Esophagus muscularis mucosa (tissue), 4 donors: ENCODE results near the gene GRAMD2B. TPM values are rescaled to one million over a fixed set of nuclear protein-coding genes. Genes with fewer than 3 reads are reported as not detected.

Experiments
- DNase-seq: peaks from one replicate; pipeline ENCODE4 v3.0.0-alpha.2; 2017; ENCODE audit errors: extremely low spot score
- H3K27ac ChIP-seq, 4 donors: fragments of 200-600 bp; sonication (generic); replicated peaks in 1 of 4; 1 replicate in 3 of 4; 2 replicates in 1 of 4; pipeline ENCODE4 v1.5.1; 2016 to 2019; ENCODE audit warnings: mild to moderate bottlenecking in 1 of 4
- H3K27me3 ChIP-seq, 4 donors: fragments of 200-600 bp; sonication (generic); one replicate each; pipeline versions ENCODE4 v1.5.1 to v1.6.0; 2016 to 2019
- H3K36me3 ChIP-seq, 4 donors: fragments of 200-600 bp; sonication (generic); one replicate each; pipeline ENCODE4 v1.5.1; 2016 to 2019
- H3K4me1 ChIP-seq, 4 donors: fragments of 200-600 bp; sonication (generic); one replicate each; pipeline ENCODE4 v1.5.1; 2016 to 2019
- H3K4me3 ChIP-seq, 4 donors: fragments of 200-600 bp; sonication (generic); 1 replicate in 2 of 4; 2 replicates in 2 of 4; pipeline ENCODE4 v1.5.1; 2016 to 2019; ENCODE audit warnings: mild to moderate bottlenecking in 4 of 4, moderate library complexity in 1 of 4
- H3K9me3 ChIP-seq, 4 donors: fragments of 200-600 bp; sonication (generic); 1 replicate in 3 of 4; 2 replicates in 1 of 4; pipeline ENCODE4 v1.5.1; 2016 to 2019
- CTCF ChIP-seq, 3 experiments: fragments of 200-600 bp in 2 of 3; fragments of 450-650 bp in 1 of 3; sonication (generic) in 2 of 3; IDR thresholded peaks; one replicate each; pipeline ENCODE4 v1.5.1; 2017 to 2019; ENCODE audit warnings: antibody characterized with exemption in 3 of 3, mild to moderate bottlenecking in 2 of 3, moderate library complexity in 1 of 3
- EP300 ChIP-seq: sonication (generic); formaldehyde crosslinking; IDR thresholded peaks from one replicate; pipeline ENCODE4 v1.6.1; 2017; ENCODE audit warnings: antibody characterized with exemption
- POLR2A ChIP-seq: fragments of 450-650 bp; IDR thresholded peaks from one replicate; pipeline ENCODE4 v1.6.1; 2017; ENCODE audit warnings: antibody characterized with exemption, moderate library complexity, mild to moderate bottlenecking, low read depth
- POLR2AphosphoS5 ChIP-seq, 2 donors: sonication (generic); formaldehyde crosslinking; IDR thresholded peaks; one replicate each; pipeline ENCODE4 v1.6.1; 2017; ENCODE audit warnings: antibody characterized with exemption in 2 of 2
- WGBS: methylation state at CpG from one replicate; pipeline ENCODE4 v1.1.5; 2018; 5-methylcytosine and 5-hydroxymethylcytosine counted together
- intact Hi-C: fragments of 100-400 bp; cut with DNase I; formaldehyde crosslinking; loops from one replicate; pipeline ENCODE4 v1.15.1; 2023
- total RNA-seq, 4 donors: library from RNA; depleted of rRNA; stranded (reverse); fragments of >200 nt; gene quantifications; one replicate each; pipeline versions ENCODE4 v1.1.0 to v1.2.1, GENCODE V29; 2016

GRAMD2B gene
- total RNA-seq, 4 donors from 2014 or later = 37.9 to 76.5 (median 49.4) TPM

- no peaks in the 10 kb centered on the region for H3K9me3 ChIP-seq
- H3K36me3 ChIP-seq = peaks cover 77 to 99% (median 92%) of the 10 kb centered on the region in 4 donors
- TF ChIP-seq EP300 = no peak
- no peak for TF ChIP-seq CTCF (IDR thresholded peaks at IDR 0.05)
- no peak for TF ChIP-seq POLR2AphosphoS5 (IDR thresholded peaks at IDR 0.05)
- no peak overlapping the region for H3K4me3 ChIP-seq
- DNase-seq = no peak
- H3K27me3 ChIP-seq = no peaks in the 10 kb centered on the region
- 75% methylated on average over 3 of the region's 3 CpGs for WGBS
- H3K27ac ChIP-seq = peak overlapping the region in 3 of 4 donors; percentile 5 to 34 (median 7)
- peaks cover 4 to 34% (median 15%) of the 10 kb centered on the region in 4 donors for H3K4me1 ChIP-seq
- intact Hi-C loops = no loop called here
Measured at GRCh38 chr5:126483156-126483555, 59.9 kb downstream of the GRAMD2B start.

GRCh38 chr5:126484253-126484652 lies 61.0 kb downstream of the GRAMD2B start:
- DNase-seq = no peak
- Histone ChIP-seq H3K9me3 (no peaks in the 10 kb centered on the region), H3K27ac (no peak overlapping the region), H3K27me3 (no peaks in the 10 kb centered on the region), H3K4me3 (no peak overlapping the region), H3K4me1 (peaks cover 7 to 34% (median 18%) of the 10 kb centered on the region in 4 donors), H3K36me3 (peaks cover 73 to 99% (median 92%) of the 10 kb centered on the region in 4 donors)
- 100% methylated on average over 2 of the region's 2 CpGs for WGBS
- intact Hi-C loops = no loop called here
- TF ChIP-seq CTCF (IDR thresholded peaks at IDR 0.05) (no peak), POLR2A (no peak), EP300 (no peak), POLR2AphosphoS5 (IDR thresholded peaks at IDR 0.05) (no peak)

- 88% methylated on average over 3 of the region's 3 CpGs for WGBS
- peaks cover 7 to 45% (median 29%) of the 10 kb centered on the region in 4 donors for H3K4me1 ChIP-seq
- no peak overlapping the region for H3K4me3 ChIP-seq
- DNase-seq = no peak
- no peak overlapping the region for H3K27ac ChIP-seq
- TF ChIP-seq POLR2A (no peak), CTCF (IDR thresholded peaks at IDR 0.05) (no peak), POLR2AphosphoS5 (IDR thresholded peaks at IDR 0.05) (no peak), EP300 (no peak)
- H3K36me3 ChIP-seq = peaks cover 77 to 97% (median 87%) of the 10 kb centered on the region in 4 donors
- no peaks in the 10 kb centered on the region for H3K9me3 ChIP-seq
- no peaks in the 10 kb centered on the region for H3K27me3 ChIP-seq
- intact Hi-C loops = no loop called here
Measured at GRCh38 chr5:126486332-126486731, 63.1 kb downstream of the GRAMD2B start.

GRCh38 chr5:126487596-126487995 lies 64.4 kb downstream of the GRAMD2B start:
- no peak for DNase-seq
- no peak for TF ChIP-seq CTCF (IDR thresholded peaks at IDR 0.05)
- Histone ChIP-seq H3K4me1 (peaks cover 7 to 40% (median 24%) of the 10 kb centered on the region in 4 donors), H3K27me3 (no peaks in the 10 kb centered on the region), H3K27ac (peak overlapping the region in 2 of 4 donors; percentile 19 to 65), H3K9me3 (no peaks in the 10 kb centered on the region), H3K4me3 (no peak overlapping the region), H3K36me3 (peaks cover 71 to 97% (median 86%) of the 10 kb centered on the region in 4 donors)
- intact Hi-C loops = no loop called here

- no peak for TF ChIP-seq POLR2AphosphoS5 (IDR thresholded peaks at IDR 0.05)
- TF ChIP-seq EP300 = no peak
- Histone ChIP-seq H3K27ac (peak overlapping the region; percentile 19 to 65 (median 46)), H3K9me3 (no peaks in the 10 kb centered on the region), H3K4me3 (no peak overlapping the region), H3K4me1 (peaks cover 7 to 34% (median 22%) of the 10 kb centered on the region in 4 donors), H3K36me3 (peaks cover 67 to 100% (median 84%) of the 10 kb centered on the region in 4 donors), H3K27me3 (no peaks in the 10 kb centered on the region)
- no peak for DNase-seq
- intact Hi-C loops = no loop called here
- 63% methylated on average over 7 of the region's 7 CpGs for WGBS
Measured at GRCh38 chr5:126488443-126489065, 65.3 kb downstream of the GRAMD2B start.
